Upper lobe of right lung (tissue), 1 donor: Measurements from ENCODE around the gene WNT7A. TPM values are rescaled to one million over a fixed set of nuclear protein-coding genes. Genes with fewer than 3 reads are reported as not detected.

ENCODE experiments used
- ATAC-seq: fragments of 200-7000 bp; cut with Tn5 transposase; one replicate; pipeline ENCODE4 v1.9.1; 2020; ENCODE audit warnings: mild to moderate bottlenecking, moderate library complexity
- DNase-seq: peaks from one replicate; pipeline ENCODE4 v3.0.0-alpha.2; 2020
- H3K27ac ChIP-seq: fragments of 200-600 bp; one replicate; pipeline ENCODE4 v1.8.0; 2022
- H3K27me3 ChIP-seq: fragments of 200-600 bp; one replicate; pipeline ENCODE4 v1.8.0; 2022; ENCODE audit warnings: mild to moderate bottlenecking
- H3K36me3 ChIP-seq: fragments of 200-600 bp; one replicate; pipeline ENCODE4 v1.8.0; 2022
- H3K4me1 ChIP-seq: fragments of 200-600 bp; one replicate; pipeline ENCODE4 v1.8.0; 2022
- H3K4me3 ChIP-seq: fragments of 200-600 bp; one replicate; pipeline ENCODE4 v1.8.0; 2022; ENCODE audit warnings: mild to moderate bottlenecking
- H3K9me3 ChIP-seq: fragments of 200-600 bp; one replicate; pipeline ENCODE4 v1.8.0; 2022
- CTCF ChIP-seq: fragments of 200-600 bp; IDR thresholded peaks from one replicate; pipeline ENCODE4 v1.8.0; 2022; ENCODE audit warnings: antibody characterized with exemption
- intact Hi-C: fragments of 100-400 bp; cut with DNase I; formaldehyde crosslinking; loops from one replicate; pipeline ENCODE4 v1.11.0; 2022
- total RNA-seq: library from RNA; stranded (reverse); fragmentation: NEBNext Ultra II Directional; extraction: Animal tissue kit (Norgen Biotek cat#: 25700); gene quantifications from one replicate; pipeline ENCODE4 v1.2.1, GENCODE V29; 2021
- donor health status: DM: no; HTN: yes; CAD: no; lungs with severe emphysema.

Gene WNT7A
- total RNA-seq, 1 donor from 2014 or later = 6.6 TPM

- no peak for TF ChIP-seq CTCF
- Histone ChIP-seq H3K36me3 (no peaks in the 10 kb centered on the region), H3K4me3 (no peak overlapping the region), H3K4me1 (no peaks in the 10 kb centered on the region), H3K27me3 (no peaks in the 10 kb centered on the region), H3K27ac (no peak overlapping the region), H3K9me3 (no peaks in the 10 kb centered on the region)
- DNase-seq (no peak), ATAC-seq (peak; percentile 28)
- intact Hi-C loops = no loop called here
These were observed 52.6 kb downstream of the WNT7A start for GRCh38 chr3:13827256-13827655.

DNA sequence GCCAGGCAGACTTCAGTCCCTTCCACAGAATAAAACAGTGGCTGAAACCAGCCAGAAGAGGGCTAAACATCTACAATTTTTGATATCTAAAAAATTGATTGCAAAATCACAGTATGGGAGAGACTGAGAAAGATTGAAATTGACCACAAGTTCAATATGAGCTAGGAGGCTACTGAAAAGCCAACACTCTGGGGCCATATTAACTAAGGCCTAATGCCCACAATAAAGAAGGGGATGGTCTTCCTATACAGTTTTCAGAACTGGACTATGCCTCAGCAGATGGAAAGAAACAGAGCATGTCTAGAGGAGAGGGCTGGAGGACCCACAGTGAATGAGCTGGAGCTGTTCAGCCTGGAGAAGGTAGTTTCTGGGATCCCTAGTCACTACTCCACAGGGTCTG lies 53.2 kb downstream of the WNT7A start:
- no peak for ATAC-seq
- no peak overlapping the region for H3K4me3 ChIP-seq
- no peaks in the 10 kb centered on the region for H3K9me3 ChIP-seq
- H3K36me3 ChIP-seq = no peaks in the 10 kb centered on the region
- no peak for TF ChIP-seq CTCF
- no peaks in the 10 kb centered on the region for H3K4me1 ChIP-seq
- intact Hi-C loops = no loop called here
- no peak for DNase-seq
- no peak overlapping the region for H3K27ac ChIP-seq
- no peaks in the 10 kb centered on the region for H3K27me3 ChIP-seq

DNA sequence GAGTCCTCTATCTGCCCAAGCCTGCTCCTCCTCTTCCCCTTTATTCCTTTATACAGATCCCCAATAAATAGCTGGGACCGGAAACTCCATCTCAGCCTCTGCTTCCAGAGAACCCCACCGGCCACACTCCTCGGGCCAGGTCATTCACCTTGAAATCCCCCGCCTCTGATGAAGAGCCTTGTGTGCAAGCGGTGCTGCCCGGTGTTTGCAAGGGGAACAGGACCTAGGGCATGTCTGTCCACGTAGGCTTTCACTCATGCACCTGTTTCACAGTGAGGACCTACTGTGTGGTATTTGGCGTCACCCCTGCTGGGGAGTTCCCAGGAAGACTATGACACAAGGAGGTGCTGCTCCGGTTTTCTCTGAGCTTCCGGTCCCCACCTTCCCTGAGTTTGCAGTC lies 54.0 kb downstream of the WNT7A start:
- H3K27ac ChIP-seq = no peak overlapping the region
- DNase-seq (no peak), ATAC-seq (no peak)
- H3K4me3 ChIP-seq = no peak overlapping the region
- no peaks in the 10 kb centered on the region for H3K4me1 ChIP-seq
- H3K36me3 ChIP-seq = no peaks in the 10 kb centered on the region
- no peak for TF ChIP-seq CTCF
- no peaks in the 10 kb centered on the region for H3K27me3 ChIP-seq
- intact Hi-C loops = no loop called here
- H3K9me3 ChIP-seq = no peaks in the 10 kb centered on the region

- no peak for ATAC-seq
- Histone ChIP-seq H3K4me1 (no peaks in the 10 kb centered on the region), H3K4me3 (no peak overlapping the region), H3K27me3 (no peaks in the 10 kb centered on the region), H3K36me3 (no peaks in the 10 kb centered on the region), H3K9me3 (no peaks in the 10 kb centered on the region), H3K27ac (no peak overlapping the region)
- TF ChIP-seq CTCF = no peak
- no peak for DNase-seq
- intact Hi-C loops = no loop called here
These were observed 54.6 kb downstream of the WNT7A start for GRCh38 chr3:13825311-13825579.

GRCh38 chr3:13824521-13825310 lies 55.2 kb downstream of the WNT7A start:
- Histone ChIP-seq H3K36me3 (no peaks in the 10 kb centered on the region), H3K27ac (no peak overlapping the region), H3K9me3 (no peaks in the 10 kb centered on the region), H3K27me3 (no peaks in the 10 kb centered on the region), H3K4me1 (no peaks in the 10 kb centered on the region), H3K4me3 (no peak overlapping the region)
- TF ChIP-seq CTCF = no peak
- intact Hi-C loops = no loop called here
- ATAC-seq = no peak
- no peak for DNase-seq

GRCh38 chr3:13823692-13824091 lies 56.2 kb downstream of the WNT7A start:
- no peak for TF ChIP-seq CTCF
- no peaks in the 10 kb centered on the region for H3K27me3 ChIP-seq
- ATAC-seq (no peak), DNase-seq (peak; percentile 7)
- no peak overlapping the region for H3K4me3 ChIP-seq
- no peaks in the 10 kb centered on the region for H3K36me3 ChIP-seq
- H3K9me3 ChIP-seq = no peaks in the 10 kb centered on the region
- intact Hi-C loops = no loop called here
- H3K4me1 ChIP-seq = no peaks in the 10 kb centered on the region
- no peak overlapping the region for H3K27ac ChIP-seq
